Stimulated activated CD4-positive, alpha-beta T cell treated with anti-CD3 and anti-CD28 coated beads, Interleukin-1b, Interleukin-23, amount 100 ng/mL, for 48 hours (primary cell): Measurements from ENCODE around the gene AIMP2.
"Not testable (repeated sequence)": the region's sequence is repeated elsewhere in the genome, so short reads cannot be mapped to it uniquely, and the experiment has no call there.

Source experiments
- DNase-seq: peaks from one replicate; pipeline ENCODE4 v3.0.0-alpha.2; 2020

Gene AIMP2

GRCh38 chr7:6026820-6027311, 17.8 kb downstream of the AIMP2 start:
- no peak for DNase-seq

- DNase-seq: no peak
Measured at GRCh38 chr7:6027806-6028365, 18.8 kb downstream of the AIMP2 start.

- no peak for DNase-seq
Measured at GRCh38 chr7:6028563-6028962, 19.5 kb downstream of the AIMP2 start.

- DNase-seq: no peak
Measured at GRCh38 chr7:6030988-6031387, 21.9 kb downstream of the AIMP2 start, which contains the start of gene ANKRD61. TSS of gene ANKRD61 (plus strand) at chr7:6031376. CDS start at chr7:6031376, 0 bp downstream.

GRCh38 chr7:6031567-6031966, 22.5 kb downstream of the AIMP2 start:
- DNase-seq: no peak

- DNase-seq: no peak
Measured at GRCh38 chr7:6032167-6032566, 23.1 kb downstream of the AIMP2 start.

- DNase-seq: no peak
Measured at GRCh38 chr7:6032641-6033040, 23.6 kb downstream of the AIMP2 start.

GRCh38 chr7:6035165-6035564, 26.1 kb downstream of the AIMP2 start:
- no peak for DNase-seq

- DNase-seq: no peak
Measured at GRCh38 chr7:6035686-6036085, 26.6 kb downstream of the AIMP2 start.

- no peak for DNase-seq
Measured at GRCh38 chr7:6049780-6050179, 40.7 kb downstream of the AIMP2 start.

- DNase-seq: not testable (repeated sequence)
Measured at GRCh38 chr7:6051185-6051584, 42.1 kb downstream of the AIMP2 start.

- DNase-seq: no peak
Measured at GRCh38 chr7:6056616-6057015, 47.5 kb downstream of the AIMP2 start.

- DNase-seq: no peak
Measured at GRCh38 chr7:6057316-6058129, 48.5 kb downstream of the AIMP2 start.

- DNase-seq: not testable (repeated sequence)
Measured at GRCh38 chr7:6059941-6060340, 50.9 kb downstream of the AIMP2 start.

GRCh38 chr7:6071406-6071805, 62.3 kb downstream of the AIMP2 start:
- no peak for DNase-seq
